ENCODE measurements around the gene ERO1A.

DNA sequence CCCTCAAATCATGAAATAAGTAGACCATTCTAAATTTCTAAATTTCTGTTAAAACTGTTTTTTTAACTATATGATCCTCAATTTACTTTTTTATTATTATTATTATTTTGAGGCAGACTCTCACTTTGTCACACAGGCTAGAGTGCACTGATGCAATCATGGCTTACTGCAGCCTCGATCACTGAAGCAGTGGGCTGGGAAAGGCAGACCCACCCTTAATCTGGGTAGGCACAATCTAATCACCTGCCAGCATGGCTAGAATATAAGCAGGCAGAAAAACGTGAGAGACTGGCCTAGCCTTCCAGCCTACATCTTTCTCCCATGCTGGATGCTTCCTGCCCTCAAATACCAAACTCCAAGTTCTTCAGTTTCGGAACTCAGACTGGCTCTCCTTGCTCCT is 2.3 kb downstream of the ERO1A start:
- TF ChIP-seq, protein P1, sequence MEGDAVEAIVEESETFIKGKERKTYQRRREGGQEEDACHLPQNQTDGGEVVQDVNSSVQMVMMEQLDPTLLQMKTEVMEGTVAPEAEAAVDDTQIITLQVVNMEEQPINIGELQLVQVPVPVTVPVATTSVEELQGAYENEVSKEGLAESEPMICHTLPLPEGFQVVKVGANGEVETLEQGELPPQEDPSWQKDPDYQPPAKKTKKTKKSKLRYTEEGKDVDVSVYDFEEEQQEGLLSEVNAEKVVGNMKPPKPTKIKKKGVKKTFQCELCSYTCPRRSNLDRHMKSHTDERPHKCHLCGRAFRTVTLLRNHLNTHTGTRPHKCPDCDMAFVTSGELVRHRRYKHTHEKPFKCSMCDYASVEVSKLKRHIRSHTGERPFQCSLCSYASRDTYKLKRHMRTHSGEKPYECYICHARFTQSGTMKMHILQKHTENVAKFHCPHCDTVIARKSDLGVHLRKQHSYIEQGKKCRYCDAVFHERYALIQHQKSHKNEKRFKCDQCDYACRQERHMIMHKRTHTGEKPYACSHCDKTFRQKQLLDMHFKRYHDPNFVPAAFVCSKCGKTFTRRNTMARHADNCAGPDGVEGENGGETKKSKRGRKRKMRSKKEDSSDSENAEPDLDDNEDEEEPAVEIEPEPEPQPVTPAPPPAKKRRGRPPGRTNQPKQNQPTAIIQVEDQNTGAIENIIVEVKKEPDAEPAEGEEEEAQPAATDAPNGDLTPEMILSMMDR (conservative IDR thresholded peaks at IDR 0.05; ENCODE audit: low read depth, low read length) = no peak
- TF ChIP-seq EZH2 (IDR thresholded peaks at IDR 0.05; ENCODE audit: low read length, unreplicated experiment) = no peak

All from PC-3 (cell line).